GM21723 (cell line): ENCODE measurements around the gene ATG7.
"Not testable (repeated sequence)": the region's sequence is repeated elsewhere in the genome, so short reads cannot be mapped to it uniquely, and the experiment has no call there.

Experiments
- ATAC-seq: cut with Tn5 transposase; IDR thresholded peaks from one replicate; pipeline ENCODE4 v1.9.1; 2021; ENCODE audit warnings: mild to moderate bottlenecking, moderate library complexity; ENCODE audit not compliant: unreplicated experiment

The ATG7 gene

DNA sequence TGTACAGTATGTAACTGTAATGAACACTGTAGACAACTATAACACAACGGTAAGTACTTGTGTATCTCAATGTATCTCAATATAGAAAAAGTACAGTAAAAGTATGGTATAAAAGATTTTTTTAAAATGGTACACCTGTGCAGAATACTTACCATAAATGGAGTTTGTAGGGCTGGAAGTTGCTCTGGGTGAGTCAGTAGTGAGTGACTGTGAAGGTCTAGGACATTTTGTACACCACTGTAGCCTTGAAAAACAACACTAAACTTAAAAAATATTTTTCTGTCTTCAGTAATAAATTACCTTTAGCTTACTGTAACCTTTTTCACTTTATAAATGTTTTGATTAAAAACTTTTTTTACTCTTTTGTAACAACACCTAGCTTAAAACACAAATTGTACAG, 142.9 kb downstream of the ATG7 start:
- ATAC-seq: no peak

DNA sequence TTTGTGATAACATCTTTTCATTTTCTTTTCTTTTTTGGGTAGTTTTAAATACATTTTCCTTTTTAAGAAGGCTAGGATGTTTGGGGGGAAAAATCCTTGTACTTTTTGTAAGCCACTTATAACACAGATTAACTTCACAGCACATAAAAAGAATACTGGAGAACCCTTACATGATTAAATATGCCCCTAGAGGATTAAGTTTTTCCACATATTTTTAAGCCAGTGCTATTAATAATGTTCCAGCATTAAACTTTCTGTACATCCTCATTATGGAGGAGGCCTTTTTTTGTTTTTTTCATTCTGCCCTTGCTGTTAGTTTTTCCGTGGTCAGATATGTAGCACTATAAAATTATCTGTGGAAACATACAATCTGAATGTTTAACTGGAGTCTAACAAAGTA, 147.9 kb downstream of the ATG7 start:
- ATAC-seq: no peak

DNA sequence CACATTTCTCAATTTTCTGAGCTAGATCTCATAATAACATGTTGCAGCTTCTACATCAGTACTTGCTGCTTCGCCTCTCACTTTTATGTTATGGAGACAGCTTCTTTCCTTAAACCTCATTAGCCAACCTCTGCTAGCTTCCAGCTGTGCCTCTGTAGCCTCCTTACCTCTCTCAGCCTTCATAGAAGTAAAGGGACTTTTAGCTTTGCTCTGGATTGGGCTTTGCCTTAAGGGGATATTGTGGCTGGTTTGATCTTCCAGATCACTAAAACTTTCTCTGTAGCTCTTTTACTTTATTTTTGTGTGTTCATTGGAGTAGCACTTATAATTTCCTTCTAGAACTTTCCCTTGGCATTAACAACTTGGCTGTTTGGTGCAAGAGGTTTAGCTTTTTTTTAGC, 150.1 kb downstream of the ATG7 start:
- ATAC-seq: no peak

DNA sequence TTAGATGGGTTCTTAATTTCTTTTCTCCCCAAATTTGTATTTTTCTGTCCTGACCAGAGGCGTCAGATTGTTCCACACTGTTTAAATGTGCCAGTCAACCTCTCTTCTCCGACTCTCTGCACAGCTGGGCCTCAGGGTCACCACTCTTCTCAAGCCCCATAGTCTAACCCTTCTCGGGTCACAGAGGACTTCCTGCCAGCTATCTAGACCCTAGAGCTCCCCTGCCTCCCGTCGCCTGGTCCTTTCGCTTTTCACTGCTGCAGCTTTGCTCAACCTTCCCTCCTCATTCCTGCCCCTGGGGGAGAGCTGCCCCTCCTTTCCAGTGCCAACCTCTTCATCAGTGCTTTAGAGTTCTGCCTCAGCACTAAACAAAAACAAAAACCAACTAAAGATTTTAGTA, 151.7 kb downstream of the ATG7 start:
- no peak for ATAC-seq

DNA sequence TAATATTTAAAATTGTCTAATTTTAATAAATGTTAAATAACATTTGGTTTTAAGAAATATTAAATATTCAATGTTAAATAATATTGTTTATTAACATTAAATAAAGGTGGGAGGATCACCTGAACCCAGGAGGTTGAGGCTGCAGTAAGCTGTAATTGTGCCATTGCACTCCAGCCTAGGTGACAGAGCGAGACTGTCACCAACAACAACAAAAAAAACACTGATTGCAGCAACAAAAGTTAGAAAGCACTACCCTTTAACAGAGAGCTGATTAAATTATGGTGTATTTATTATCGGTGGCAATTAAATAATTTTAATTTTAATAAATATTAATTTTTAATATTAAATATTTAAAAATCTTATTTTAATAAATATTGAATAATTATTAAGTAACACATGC, 152.1 kb downstream of the ATG7 start:
- ATAC-seq: no peak

DNA sequence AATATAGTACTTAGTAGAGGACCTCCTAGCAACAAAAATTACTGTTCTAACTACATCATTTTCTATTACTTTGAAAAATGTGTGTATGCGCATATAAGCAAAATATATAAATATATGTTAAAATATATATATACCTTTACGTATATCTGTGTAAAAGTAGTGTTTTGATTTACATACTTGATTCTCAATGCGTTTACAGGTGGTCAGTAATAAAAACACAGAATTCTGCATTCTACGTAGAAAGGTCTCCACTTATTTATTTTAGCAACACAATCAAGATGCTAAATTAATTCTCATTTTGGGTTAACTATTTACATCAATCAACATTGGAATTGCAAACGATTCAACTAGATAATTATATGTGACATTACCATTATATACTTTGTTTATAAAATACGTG, 158.0 kb downstream of the ATG7 start:
- no peak for ATAC-seq

DNA sequence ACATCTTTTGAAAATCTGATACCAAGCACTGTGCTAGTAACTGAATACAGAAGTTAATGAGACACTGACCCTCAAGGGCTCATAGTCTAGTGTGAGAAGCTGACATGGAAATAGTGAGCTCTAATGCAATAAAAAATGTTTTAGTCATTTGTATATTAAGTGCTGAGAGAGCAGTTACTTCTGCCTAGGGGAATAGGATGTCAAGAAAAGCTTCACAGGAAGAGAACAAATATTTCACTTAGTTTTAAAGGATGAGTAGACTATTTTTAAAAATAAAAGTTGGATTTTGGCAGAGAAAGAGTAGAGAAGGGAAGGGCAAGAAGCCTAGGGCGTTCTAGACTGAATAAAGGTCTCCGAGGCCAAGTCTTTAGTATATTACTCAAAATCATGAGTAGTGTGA, 158.4 kb downstream of the ATG7 start:
- ATAC-seq: no peak

DNA sequence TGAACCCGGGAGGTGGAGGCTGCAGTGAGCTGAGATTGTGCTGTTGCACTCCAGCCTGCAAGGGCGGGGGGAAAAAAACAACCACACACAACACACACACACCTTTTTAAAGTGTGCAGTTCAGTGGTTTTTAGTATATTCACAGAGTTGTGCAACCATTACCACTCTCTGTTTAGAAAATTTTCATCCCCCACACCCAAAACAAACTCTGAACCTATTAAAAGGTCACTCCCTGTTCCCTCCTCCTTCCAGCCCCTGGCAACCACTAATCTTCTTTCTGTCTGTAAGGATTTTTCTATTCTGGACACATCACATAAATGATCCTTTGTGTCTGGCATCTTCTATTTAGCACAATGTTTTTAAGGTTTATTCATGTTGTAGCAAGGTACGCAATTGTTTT, 159.1 kb downstream of the ATG7 start:
- no peak for ATAC-seq

DNA sequence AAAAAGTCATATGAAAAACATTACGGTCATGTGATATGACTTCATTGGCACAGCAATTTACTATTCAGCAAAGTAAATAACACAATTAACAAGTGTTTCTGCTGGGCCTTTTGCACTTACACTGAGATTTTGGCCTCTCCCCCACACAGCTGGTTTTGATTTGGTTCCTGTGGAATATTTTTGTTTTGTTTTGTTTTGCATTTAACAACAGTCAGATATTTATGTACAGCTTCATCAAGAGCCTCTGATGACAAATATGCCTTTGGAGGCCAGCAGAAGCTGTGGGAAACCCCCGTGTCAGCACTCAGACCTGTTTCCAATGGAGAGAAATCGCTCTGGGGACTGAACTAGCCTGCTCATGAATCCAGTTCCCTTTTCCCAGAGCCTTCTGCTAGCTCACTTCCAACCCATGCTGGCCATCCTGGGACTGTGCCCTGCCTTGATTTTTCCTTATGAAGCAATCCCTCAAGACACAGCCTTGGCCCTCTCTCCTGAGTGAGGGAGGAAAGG, 161.9 kb downstream of the ATG7 start:
- no peak for ATAC-seq

DNA sequence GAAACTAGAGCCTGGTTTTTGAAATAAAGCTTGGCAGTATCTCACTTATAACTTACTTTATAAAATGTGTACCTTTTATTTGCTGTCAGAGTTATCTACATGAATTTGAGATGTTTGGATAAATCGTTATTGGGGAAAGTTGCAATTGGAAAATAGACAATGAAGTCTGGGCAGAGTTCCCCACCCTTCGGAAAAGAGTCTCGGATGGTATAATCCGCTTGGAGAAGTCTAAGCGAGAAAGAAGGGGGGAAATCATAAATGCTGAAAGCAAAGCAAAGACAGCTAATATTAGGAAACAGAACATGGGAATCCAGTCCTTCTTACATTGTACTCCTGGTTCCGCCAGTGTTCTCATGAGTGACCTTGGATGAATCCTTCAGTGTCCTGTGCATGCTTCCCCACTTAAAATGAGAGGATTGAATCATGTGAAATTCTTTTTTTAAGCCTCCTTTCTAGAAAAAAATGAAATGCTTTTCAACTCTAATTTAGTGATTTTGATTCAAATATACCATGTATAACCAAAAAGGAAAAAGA, 162.4 kb downstream of the ATG7 start:
- no peak for ATAC-seq

DNA sequence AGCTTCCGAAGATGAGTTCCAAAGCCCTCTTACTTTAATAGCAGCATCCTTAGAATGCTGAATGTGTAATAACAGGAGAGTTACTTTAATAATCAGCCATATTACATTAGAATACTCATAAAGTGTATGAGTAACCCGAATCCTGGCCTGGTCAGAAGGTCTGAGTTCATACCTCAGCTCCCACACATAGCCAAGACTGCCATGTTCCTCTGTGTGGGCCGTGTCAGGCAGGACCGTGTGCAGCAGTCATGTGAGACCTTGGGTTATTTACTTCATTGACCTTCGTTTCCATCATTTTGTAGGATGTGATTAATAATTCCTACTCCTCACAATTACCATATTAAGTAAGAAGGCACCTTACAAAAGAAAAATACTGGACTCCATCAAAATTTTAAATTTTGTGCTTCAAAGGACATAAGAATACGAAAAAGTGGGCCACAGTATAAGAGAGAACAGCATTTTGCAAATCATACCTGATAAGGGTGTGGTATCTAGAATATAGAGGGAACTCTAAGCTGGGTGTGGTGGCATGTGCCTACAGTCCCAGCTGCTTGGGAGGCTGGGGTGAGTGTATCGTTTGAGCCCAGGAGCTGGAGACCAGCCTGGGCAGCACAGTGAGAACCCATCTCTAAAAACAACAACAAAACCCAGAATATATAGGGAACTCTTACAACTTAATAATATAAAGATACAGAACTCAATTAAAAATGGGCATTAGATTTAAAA, 163.4 kb downstream of the ATG7 start:
- ATAC-seq: no peak

DNA sequence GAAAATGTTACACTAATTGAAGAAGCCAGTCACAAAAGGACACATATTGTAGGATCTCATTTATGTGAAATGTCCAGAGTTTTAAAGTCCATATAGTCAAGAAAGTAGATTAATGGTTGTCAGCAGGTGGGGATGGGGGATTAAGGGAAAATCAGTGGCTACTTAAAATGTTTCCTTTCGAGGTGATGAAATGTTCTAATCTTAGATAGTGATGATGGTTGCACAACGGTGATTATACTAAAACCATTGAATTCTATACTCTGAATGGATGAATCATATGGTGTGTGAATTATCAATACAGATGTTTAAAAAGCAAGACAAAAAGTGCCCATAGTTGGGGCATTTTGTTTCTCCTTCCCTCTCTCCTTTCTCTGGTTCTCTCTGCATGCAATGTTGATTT, 164.6 kb downstream of the ATG7 start:
- no peak for ATAC-seq

DNA sequence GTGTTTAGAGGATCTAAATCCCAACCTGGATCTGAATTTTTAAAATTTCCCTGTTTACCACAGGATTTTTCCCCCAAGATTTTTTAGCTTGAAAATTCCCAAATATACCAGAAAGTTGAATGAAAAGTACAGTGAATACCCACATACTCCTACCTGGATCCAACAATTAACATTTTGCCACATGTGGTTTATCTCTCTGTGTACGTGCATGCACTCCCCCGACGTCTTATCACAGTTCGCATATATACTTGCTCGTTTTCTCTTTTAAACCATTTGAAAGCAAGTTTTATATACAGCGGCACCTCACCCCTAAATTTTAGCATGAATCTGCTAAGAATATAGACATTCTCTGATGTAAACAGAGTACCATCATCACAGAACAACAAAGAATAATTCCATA, 165.3 kb downstream of the ATG7 start:
- no peak for ATAC-seq

DNA sequence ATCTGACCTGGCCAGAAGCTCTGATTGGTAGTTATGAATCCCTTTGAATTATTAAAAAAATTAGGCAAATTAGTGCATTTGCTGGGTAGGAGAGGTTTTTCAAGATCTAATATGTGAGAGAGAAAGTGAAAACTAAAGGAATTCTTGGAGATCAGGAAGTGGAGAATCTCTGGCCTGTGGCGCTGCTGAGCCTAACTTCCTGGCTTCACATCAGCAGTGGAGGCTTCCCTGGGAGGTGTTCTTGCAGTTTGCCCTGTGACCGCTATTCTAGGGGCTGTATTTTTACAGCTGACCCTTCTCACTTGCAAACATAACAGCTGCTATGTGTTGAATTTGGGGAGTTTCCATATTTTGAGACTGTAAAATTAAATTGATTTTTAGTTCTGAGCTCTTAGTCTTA, 166.4 kb downstream of the ATG7 start:
- no peak for ATAC-seq

DNA sequence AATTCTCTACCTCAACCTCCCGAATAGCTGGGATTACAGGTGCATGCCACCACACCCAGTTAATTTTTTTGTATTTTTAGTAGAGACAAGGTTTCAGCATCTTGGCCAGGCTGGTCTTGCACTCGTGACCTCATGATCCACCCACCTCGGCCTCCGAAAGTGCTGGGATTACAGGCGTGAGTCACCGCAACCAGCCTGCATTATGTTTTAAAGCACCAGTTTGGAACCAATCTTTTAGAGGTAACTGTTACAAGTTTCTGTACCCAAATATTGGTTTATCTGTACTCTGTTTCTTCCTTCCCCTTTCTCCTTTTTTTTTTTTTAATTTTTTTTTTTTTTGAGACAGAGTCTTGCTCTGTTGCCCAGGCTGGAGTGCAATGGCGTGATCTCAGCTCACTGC, 169.1 kb downstream of the ATG7 start:
- not testable (repeated sequence) for ATAC-seq

DNA sequence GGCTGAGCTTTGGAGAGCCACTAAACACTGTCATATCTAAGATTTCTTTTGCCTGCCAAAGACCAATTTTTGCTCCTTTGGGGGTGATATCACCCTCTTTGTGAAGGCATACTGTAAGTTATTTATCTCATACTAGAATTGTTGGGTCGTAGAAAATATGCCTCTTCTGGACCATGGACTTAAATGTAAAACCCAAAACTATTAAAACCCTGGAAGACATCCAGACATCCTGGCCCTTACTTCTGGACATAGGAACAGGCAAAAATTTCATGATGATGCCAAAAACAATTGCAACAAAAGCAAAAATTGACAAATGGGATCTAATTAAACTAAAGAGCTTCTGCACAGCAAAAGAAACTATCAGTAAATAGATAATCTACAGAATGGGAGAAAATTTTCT, 172.2 kb downstream of the ATG7 start:
- ATAC-seq: no peak

DNA sequence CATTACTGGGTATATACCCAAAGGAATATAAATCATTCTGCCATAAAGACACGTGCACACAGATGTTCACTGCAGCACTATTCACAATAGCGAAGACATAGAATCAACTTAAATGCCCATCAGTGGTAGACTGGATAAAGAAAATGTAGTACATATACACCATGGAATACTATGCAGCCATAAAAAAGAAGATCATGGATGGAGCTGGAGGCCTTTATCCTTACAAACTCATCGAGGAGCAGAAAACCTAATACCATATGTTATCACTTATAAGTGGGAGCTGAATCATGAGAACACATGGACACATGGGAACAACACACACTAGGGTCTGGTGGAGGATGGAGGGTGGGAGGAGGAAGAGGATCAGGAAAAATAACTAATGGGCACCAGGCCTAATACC, 173.0 kb downstream of the ATG7 start:
- ATAC-seq: not testable (repeated sequence)

DNA sequence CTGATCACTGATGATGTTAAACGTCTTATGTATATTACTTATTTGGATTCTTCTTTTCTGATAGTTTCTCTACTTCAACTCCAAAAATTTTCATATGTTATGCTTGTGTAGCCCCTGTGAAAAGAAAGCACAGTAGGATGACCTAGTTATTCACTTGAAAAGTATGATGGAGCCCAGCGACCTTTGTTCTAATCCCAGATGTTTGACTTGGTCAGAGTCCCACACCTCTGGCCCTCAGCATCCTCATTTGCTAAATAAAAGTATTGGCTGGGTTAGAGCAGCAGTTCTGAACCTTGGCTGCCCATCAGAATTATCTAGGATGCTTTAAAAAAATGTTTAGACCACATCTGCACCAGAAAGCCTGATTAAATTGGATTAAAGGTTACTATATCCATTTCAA, 173.7 kb downstream of the ATG7 start:
- ATAC-seq: no peak

DNA sequence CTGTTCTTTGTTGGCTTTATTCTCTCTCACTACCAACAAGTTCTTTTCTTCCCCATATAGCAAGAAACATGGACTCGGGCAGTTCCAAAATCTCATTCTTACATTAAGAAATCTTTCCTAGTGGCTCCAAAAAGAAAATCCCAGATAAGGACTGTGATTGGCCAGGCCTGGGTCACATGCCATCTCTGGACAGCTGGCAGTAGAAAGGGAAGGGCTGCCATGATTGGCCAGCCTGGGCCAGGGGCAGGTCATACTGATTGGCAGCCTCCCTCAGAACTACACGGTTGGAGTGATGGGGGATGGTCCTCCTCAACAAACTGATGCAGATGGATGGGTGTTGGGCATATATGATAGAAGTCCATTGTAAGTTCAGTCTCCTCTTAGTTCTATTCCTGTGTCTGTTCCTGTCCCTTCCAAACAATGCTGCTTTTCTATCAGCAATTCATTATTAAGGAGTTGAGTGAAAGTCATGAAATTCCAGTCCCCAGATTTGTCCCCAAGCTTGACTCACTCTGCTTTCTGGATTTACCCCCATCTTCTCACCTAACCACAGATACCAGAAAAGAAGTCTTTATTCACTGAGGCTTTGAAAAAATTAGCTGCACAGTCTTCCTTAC, 175.5 kb downstream of the ATG7 start:
- no peak for ATAC-seq

DNA sequence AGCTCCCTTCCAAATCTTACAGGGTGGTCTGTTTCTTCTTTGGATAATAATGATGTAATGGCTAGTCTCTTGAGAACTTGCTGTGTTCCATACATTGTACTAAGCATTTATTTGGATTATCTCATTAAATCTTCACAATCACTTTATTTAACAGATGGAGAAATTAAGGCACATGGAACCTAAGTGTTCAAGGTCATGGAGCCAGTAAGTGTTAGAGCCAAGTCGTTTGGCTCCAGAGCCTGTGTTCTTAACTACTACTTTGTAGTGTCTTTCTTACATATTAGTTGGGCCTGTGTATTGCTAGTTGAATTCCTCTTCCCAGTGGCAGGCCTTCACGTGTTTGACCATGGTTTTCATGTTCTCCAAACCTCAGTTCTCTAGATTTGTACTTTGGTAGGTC, 177.8 kb downstream of the ATG7 start:
- ATAC-seq: no peak

DNA sequence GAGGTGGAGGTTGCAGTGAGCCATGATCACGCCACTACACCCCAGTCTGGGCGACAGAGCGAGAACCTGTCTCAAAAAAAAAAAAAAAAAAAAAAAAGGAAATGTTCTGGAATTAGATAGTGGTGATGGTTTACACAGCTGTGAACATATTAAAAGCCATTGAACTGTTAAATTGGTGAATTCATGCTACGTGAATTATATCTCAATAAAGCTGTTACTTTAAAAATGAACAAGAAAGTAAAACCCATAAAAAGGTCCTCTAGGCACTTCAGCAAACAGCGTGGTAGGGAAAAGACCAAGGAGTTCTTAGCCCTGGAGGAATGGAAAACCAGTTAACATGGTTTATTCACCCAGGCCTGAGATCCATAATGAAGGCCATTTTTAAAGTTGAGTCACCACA, 180.1 kb downstream of the ATG7 start:
- no peak for ATAC-seq
